Daoy (cell line): Measurements from ENCODE around the gene CRKL. TPM values are rescaled to one million over a fixed set of nuclear protein-coding genes. Genes with fewer than 3 reads are reported as not detected.
"Not testable (repeated sequence)": the region's sequence is repeated elsewhere in the genome, so short reads cannot be mapped to it uniquely, and the experiment has no call there.

ENCODE experiments used
- DNase-seq: peaks from one replicate; pipeline ENCODE4 v3.0.0-alpha.2; 2015; ENCODE audit warnings: low read depth
- total RNA-seq: library from RNA; depleted of rRNA; stranded (reverse); fragments of >200 nt; shearing (Covaris generic); gene quantifications from 2 replicates; pipeline ENCODE4 v1.2.3, GENCODE V29; 2014

Gene CRKL
- total RNA-seq, 1 experiment from 2014 or later: 32.2 TPM

- DNase-seq: not testable (repeated sequence)
These were observed 15.8 kb upstream of the CRKL start for GRCh38 chr22:20901093-20902033.

GRCh38 chr22:20903093-20903492, 14.1 kb upstream of the CRKL start:
- no peak for DNase-seq

- peak; percentile 73 for DNase-seq
These were observed 12.9 kb upstream of the CRKL start for GRCh38 chr22:20904008-20904979.

GRCh38 chr22:20904980-20905355, 12.2 kb upstream of the CRKL start:
- no peak for DNase-seq

GRCh38 chr22:20905415-20906386, 11.5 kb upstream of the CRKL start:
- no peak for DNase-seq

- DNase-seq: no peak
These were observed 10.8 kb upstream of the CRKL start for GRCh38 chr22:20906387-20906767.

- not testable (repeated sequence) for DNase-seq
These were observed 8.5 kb upstream of the CRKL start for GRCh38 chr22:20908717-20909116.

GRCh38 chr22:20909543-20910303, 7.5 kb upstream of the CRKL start:
- peak; percentile 7 for DNase-seq

GRCh38 chr22:20912494-20912893, 4.7 kb upstream of the CRKL start:
- no peak for DNase-seq

GRCh38 chr22:20918663-20919218, 1.5 kb downstream of the CRKL start:
- no peak for DNase-seq

- DNase-seq: no peak
These were observed 2.5 kb downstream of the CRKL start for GRCh38 chr22:20919718-20920117.

- no peak for DNase-seq
These were observed 3.6 kb downstream of the CRKL start for GRCh38 chr22:20920881-20921203.

- no peak for DNase-seq
These were observed 5.0 kb downstream of the CRKL start for GRCh38 chr22:20922141-20922751.

- DNase-seq: no peak
These were observed 9.0 kb downstream of the CRKL start for GRCh38 chr22:20926243-20926642.

- DNase-seq: no peak
These were observed 10.8 kb downstream of the CRKL start for GRCh38 chr22:20927940-20928572.

GRCh38 chr22:20928573-20928967, 11.4 kb downstream of the CRKL start:
- DNase-seq: no peak

- DNase-seq: no peak
These were observed 12.8 kb downstream of the CRKL start for GRCh38 chr22:20930004-20930403.

- DNase-seq: not testable (repeated sequence)
These were observed 13.2 kb downstream of the CRKL start for GRCh38 chr22:20930435-20930834.

GRCh38 chr22:20931126-20931654, 14.0 kb downstream of the CRKL start:
- no peak for DNase-seq
